ENCODE data around the gene COL4A3. TPM values are rescaled to one million over a fixed set of nuclear protein-coding genes. Genes with fewer than 3 reads are reported as not detected.

The COL4A3 gene
- total RNA-seq, 1 donor from 2014 or later: 1.1 TPM

DNA sequence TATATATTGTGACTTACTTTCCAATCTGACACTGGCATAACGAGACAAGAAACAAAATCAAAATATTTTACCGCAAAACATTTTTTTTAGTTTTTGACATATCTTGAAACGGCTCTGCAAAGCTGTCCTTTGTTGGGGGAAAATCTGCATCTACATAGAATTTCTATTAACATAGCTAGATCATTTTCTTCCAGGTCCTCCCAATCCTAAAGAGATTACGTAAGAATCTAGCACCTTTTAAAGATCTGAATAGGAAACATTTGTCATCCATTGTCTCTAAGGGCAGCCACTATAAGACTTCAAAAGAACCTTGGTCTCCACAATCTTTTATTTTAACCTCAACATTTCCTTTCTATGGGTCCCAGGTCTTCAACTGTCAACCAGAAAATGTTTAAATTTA is 159.4 kb downstream of the COL4A3 start:
- no peak overlapping the region for H3K4me3 ChIP-seq
- no peak for DNase-seq (ENCODE audit: low spot score in 2 of 2)
- H3K27ac ChIP-seq: no peak overlapping the region
- H3K4me1 ChIP-seq: peaks cover 0 to 9% of the 10 kb centered on the region in 2 donors
- H3K9me3 ChIP-seq: no peaks in the 10 kb centered on the region
- TF ChIP-seq, protein P1, sequence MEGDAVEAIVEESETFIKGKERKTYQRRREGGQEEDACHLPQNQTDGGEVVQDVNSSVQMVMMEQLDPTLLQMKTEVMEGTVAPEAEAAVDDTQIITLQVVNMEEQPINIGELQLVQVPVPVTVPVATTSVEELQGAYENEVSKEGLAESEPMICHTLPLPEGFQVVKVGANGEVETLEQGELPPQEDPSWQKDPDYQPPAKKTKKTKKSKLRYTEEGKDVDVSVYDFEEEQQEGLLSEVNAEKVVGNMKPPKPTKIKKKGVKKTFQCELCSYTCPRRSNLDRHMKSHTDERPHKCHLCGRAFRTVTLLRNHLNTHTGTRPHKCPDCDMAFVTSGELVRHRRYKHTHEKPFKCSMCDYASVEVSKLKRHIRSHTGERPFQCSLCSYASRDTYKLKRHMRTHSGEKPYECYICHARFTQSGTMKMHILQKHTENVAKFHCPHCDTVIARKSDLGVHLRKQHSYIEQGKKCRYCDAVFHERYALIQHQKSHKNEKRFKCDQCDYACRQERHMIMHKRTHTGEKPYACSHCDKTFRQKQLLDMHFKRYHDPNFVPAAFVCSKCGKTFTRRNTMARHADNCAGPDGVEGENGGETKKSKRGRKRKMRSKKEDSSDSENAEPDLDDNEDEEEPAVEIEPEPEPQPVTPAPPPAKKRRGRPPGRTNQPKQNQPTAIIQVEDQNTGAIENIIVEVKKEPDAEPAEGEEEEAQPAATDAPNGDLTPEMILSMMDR (IDR thresholded peaks at IDR 0.05): no peak
- intact Hi-C loops (cut with DNase I): loop anchor here (2.0 kb wide), 1 partner anchor 43 kb away; no protein-coding TSS in a partner anchor
- H3K27me3 ChIP-seq: no peaks in the 10 kb centered on the region
- H3K36me3 ChIP-seq: no peaks in the 10 kb centered on the region

DNA sequence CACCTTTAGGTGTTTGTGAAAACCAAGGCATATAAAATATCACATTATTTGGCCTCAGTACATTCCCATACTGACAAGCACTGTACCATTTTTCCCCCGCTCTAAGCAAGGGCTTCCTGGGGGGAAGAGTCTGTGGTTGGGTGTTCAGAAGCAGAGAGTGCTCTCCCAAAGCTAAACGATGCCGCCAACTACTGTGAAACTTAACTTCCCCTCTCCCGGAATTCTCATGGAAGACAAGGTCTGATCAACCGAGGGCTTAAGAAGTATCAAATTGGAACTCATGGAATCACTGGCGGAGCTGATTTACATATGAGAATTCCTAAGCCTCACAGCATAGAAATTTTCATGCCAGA is 160.2 kb downstream of the COL4A3 start:
- peak overlapping the region; percentile 94 to 95 for H3K27ac ChIP-seq
- H3K9me3 ChIP-seq: no peaks in the 10 kb centered on the region
- intact Hi-C loops (cut with DNase I): loop anchor here (2.0 kb wide), 1 partner anchor 42 kb away; no protein-coding TSS in a partner anchor

DNA sequence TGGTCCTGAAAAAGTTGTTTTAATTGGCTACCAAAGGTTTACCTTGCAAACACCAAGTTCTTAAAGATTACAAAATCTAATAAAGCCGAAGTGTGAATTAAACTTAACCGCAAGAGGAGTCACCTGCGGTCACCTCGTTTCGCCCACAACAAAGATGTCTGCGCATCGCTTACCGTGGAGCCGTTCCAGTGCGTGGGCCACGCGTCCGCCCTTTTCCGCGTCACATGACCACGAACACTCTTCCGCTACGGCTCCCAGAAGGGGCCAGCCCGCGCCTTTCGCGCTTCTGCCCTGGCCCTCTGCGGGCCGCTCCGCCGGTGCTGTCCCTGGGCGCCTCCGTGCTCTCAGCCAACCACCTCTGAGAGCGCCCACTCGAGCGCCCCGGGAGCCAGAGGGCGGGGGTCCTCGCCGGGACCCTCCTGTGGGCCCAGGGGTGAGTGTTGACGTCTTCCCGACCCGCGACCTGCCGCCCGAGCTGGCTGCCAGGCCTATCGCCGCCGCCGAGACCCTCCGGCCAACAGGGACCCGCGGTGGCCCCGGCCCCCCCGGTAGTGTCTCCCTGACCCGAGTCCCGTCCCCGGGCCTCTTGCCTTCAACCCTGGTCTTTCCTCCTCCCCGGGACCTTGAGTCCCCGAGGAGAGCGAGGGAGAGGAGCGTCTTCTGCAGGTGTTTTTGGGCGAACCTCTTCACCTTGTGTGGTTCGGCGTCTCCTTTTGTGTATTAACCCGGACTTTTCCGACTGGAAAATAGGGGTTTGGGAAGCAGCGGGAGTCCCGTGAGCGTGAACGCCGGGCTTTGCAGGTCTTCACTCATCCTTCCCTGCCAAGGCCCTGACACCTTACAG is 160.8 kb downstream of the COL4A3 start, which contains the start of gene MFF:
Gene MFF, plus strand, starts transcription at position 257 of the 844 bp plus-strand sequence. CDS start 5,415 bp downstream, outside the sequence.
- DNase-seq (ENCODE audit: low spot score in 2 of 2): peak; percentile 65 to 95
- intact Hi-C loops (cut with DNase I): loop anchor here (1.0 to 2.0 kb wide), 2 partner anchors 42 to 81 kb away; no protein-coding TSS in a partner anchor
- Histone ChIP-seq H3K27me3 (no peaks in the 10 kb centered on the region), H3K36me3 (peaks cover under 1% of the 10 kb centered on the region in 2 donors), H3K4me1 (peaks cover 0 to 9% of the 10 kb centered on the region in 2 donors), H3K27ac (peak within 1 kb of the TSS; percentile 94 to 95), H3K4me3 (peak within 1 kb of the TSS; percentile 91 to 95), H3K9me3 (no peaks in the 10 kb centered on the region)
- TF ChIP-seq, protein P1 (IDR thresholded peaks at IDR 0.05): peak in 1 of 3 experiments; percentile 35

More for the DNA sequence above, 160.2 kb downstream of the COL4A3 start:
- Histone ChIP-seq H3K27me3 (no peaks in the 10 kb centered on the region), H3K4me3 (peak overlapping the region; percentile 91 to 95), H3K4me1 (peaks cover 0 to 9% of the 10 kb centered on the region in 2 donors), H3K36me3 (no peaks in the 10 kb centered on the region)
- TF ChIP-seq, protein P1 (IDR thresholded peaks at IDR 0.05): no peak
- no peak for DNase-seq (ENCODE audit: low spot score in 2 of 2)

DNA sequence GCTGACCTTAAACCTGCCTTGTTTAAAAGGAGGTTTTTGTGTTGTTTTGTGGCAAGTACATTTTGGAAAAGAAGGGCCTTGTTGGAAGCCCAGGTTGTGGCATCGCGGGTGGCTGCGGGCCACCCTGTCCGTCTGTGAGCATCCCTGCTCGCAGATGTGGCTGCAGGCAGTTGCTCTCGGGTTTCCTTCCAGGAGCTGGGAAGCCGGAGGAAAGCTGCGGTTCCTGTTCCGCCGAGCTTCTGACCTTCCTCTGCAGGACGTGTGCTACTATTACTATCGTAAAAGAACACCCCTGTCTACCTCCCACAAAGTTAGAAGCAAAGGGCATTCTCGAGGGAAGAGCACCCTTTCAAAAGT is 161.4 kb downstream of the COL4A3 start:
- Histone ChIP-seq H3K4me3 (peak overlapping the region; percentile 91 to 95), H3K27ac (peak overlapping the region; percentile 94 to 95), H3K27me3 (no peaks in the 10 kb centered on the region), H3K36me3 (peaks cover 4 to 6% of the 10 kb centered on the region in 2 donors), H3K9me3 (no peaks in the 10 kb centered on the region), H3K4me1 (peaks cover 0 to 9% of the 10 kb centered on the region in 2 donors)
- DNase-seq (ENCODE audit: low spot score in 2 of 2): peak in 1 of 2 donors; percentile 64
- TF ChIP-seq, protein P1 (IDR thresholded peaks at IDR 0.05): no peak
- intact Hi-C loops (cut with DNase I): loop anchor here (1.0 to 2.0 kb wide), 2 partner anchors 41 to 80 kb away; no protein-coding TSS in a partner anchor

DNA sequence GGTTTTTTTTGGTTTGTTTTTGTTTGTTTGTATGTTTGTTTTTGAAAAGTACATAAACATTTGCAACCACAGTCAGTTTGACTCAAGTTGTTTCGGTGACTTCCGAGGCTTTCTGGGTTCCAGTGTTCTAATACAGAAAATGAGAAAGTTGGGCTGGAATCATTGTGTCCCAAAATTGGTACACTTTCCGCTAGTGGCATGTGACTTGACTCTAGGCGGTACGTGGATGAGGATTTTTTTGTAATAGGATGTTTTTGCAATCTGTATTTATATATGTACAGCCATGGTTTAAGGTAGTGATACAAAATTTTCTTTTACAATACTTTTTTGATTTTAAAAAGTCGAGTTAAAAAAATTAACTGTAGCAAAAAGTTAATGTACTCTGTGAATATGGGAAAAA is 162.4 kb downstream of the COL4A3 start:
- H3K4me1 ChIP-seq: peaks cover 0 to 9% of the 10 kb centered on the region in 2 donors
- H3K4me3 ChIP-seq: peak overlapping the region; percentile 91 to 95
- TF ChIP-seq, protein P1 (IDR thresholded peaks at IDR 0.05): no peak
- peaks cover 6 to 7% of the 10 kb centered on the region in 2 donors for H3K36me3 ChIP-seq
- no peak overlapping the region for H3K27ac ChIP-seq
- intact Hi-C loops (cut with DNase I): no loop called here
- H3K27me3 ChIP-seq: no peaks in the 10 kb centered on the region
- H3K9me3 ChIP-seq: no peaks in the 10 kb centered on the region
- DNase-seq (ENCODE audit: low spot score in 2 of 2): no peak
